ENCODE data around the gene IL1RL1.

DNA sequence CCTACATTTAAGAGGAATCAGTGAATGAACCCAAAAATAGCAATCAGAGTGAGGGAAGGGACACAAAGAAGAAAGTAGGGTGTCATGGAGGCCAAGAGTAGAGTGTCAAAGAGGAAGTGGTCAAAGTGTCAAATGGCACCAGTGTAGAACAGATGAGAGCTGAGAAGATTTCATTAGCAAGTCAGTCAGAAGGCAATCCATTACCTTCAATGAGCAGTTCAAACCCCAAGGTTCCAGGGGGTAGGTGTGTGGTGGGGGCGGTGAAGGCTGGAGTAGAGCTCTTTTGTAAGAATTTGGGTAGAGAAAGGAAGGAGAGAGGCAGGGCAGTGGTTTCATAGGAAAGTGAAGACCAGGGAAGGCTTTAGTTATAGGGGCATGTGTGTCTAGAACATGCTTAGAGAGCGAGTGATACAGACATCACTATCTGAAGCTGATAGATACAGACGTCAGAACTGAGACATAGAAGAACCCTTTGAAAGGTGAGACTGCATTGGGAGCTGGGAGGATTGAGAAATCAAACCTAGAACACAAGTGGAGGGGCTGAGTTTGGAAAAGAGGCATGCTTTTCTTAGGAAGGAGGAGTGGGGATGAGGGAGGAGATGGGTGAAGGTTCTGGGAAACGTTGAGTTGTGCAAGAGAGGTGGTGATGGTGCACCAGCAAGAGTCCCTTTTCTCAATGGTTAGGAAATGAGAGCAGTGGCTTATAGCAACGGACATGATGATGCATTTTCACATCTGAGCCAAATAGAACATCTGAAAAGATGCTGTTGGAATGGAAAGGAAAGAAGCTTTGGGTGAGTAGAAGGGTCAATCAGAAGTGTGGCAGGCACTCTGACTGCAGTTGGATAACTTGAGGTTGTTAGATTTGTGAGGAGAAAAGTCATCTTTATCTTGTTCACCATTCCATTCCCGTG lies 48.9 kb upstream of the IL1RL1 start:
- TF ChIP-seq POLR2A (IDR thresholded peaks at IDR 0.05; ENCODE audit: extremely low read depth, insufficient read length) (no peak), MYC (IDR thresholded peaks at IDR 0.05; ENCODE audit: low read depth, low read length) (no peak)
- TF ChIP-seq, protein P1, sequence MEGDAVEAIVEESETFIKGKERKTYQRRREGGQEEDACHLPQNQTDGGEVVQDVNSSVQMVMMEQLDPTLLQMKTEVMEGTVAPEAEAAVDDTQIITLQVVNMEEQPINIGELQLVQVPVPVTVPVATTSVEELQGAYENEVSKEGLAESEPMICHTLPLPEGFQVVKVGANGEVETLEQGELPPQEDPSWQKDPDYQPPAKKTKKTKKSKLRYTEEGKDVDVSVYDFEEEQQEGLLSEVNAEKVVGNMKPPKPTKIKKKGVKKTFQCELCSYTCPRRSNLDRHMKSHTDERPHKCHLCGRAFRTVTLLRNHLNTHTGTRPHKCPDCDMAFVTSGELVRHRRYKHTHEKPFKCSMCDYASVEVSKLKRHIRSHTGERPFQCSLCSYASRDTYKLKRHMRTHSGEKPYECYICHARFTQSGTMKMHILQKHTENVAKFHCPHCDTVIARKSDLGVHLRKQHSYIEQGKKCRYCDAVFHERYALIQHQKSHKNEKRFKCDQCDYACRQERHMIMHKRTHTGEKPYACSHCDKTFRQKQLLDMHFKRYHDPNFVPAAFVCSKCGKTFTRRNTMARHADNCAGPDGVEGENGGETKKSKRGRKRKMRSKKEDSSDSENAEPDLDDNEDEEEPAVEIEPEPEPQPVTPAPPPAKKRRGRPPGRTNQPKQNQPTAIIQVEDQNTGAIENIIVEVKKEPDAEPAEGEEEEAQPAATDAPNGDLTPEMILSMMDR (IDR thresholded peaks at IDR 0.05; ENCODE audit: low read depth, low read length): no peak
